Measurements from ENCODE around the gene PLSCR5.

Gene PLSCR5

GRCh38 chr3:146605106-146605505 lies at the start of gene PLSCR5:
TSS of gene PLSCR5 (minus strand) at chr3:146605346. CDS start at chr3:146605212, 134 bp downstream.
- no peak for DNase-seq

GRCh38 chr3:146653978-146654377 lies 48.8 kb upstream of the PLSCR5 start:
- no peak for DNase-seq

- no peak for DNase-seq
Measured at GRCh38 chr3:146650691-146651442, 45.7 kb upstream of the PLSCR5 start.

- peak; percentile 42 for DNase-seq
Measured at GRCh38 chr3:146646261-146646660, 41.1 kb upstream of the PLSCR5 start.

- DNase-seq, result no peak
Measured at GRCh38 chr3:146640955-146641867, 36.1 kb upstream of the PLSCR5 start.

GRCh38 chr3:146640361-146640760 lies 35.2 kb upstream of the PLSCR5 start:
- no peak for DNase-seq

GRCh38 chr3:146638718-146639117 lies 33.6 kb upstream of the PLSCR5 start:
- no peak for DNase-seq

GRCh38 chr3:146637871-146638270 lies 32.7 kb upstream of the PLSCR5 start:
- DNase-seq, result no peak

- no peak for DNase-seq
Measured at GRCh38 chr3:146636881-146637280, 31.7 kb upstream of the PLSCR5 start.

GRCh38 chr3:146634346-146634745 lies 29.2 kb upstream of the PLSCR5 start:
- no peak for DNase-seq

- no peak for DNase-seq
Measured at GRCh38 chr3:146628671-146629070, 23.5 kb upstream of the PLSCR5 start.

GRCh38 chr3:146626403-146627122 lies 21.4 kb upstream of the PLSCR5 start:
- no peak for DNase-seq

- DNase-seq, result no peak
Measured at GRCh38 chr3:146625186-146625775, 20.1 kb upstream of the PLSCR5 start.

GRCh38 chr3:146621723-146622122 lies 16.6 kb upstream of the PLSCR5 start:
- DNase-seq, result no peak

- DNase-seq, result no peak
Measured at GRCh38 chr3:146612015-146612414, 6.9 kb upstream of the PLSCR5 start.

- DNase-seq, result no peak
Measured at GRCh38 chr3:146611096-146611495, 6.0 kb upstream of the PLSCR5 start.

GRCh38 chr3:146598535-146598934 lies 6.6 kb downstream of the PLSCR5 start:
- DNase-seq, result no peak

- DNase-seq, result no peak
Measured at GRCh38 chr3:146594843-146595482, 10.2 kb downstream of the PLSCR5 start.

- no peak for DNase-seq
Measured at GRCh38 chr3:146593776-146594175, 11.4 kb downstream of the PLSCR5 start.

GRCh38 chr3:146590521-146590920 lies 14.6 kb downstream of the PLSCR5 start:
- no peak for DNase-seq

- DNase-seq, result no peak
Measured at GRCh38 chr3:146589899-146590508, 15.1 kb downstream of the PLSCR5 start.

GRCh38 chr3:146585156-146585555 lies 20.0 kb downstream of the PLSCR5 start:
- DNase-seq, result no peak
